MM.1S (cell line): ENCODE measurements around the gene C9orf153.

ENCODE experiments used
- DNase-seq: peaks from one replicate; pipeline ENCODE4 v3.0.0-alpha.2; 2015
- H2AFZ ChIP-seq: fragments of 300-600 bp; sonication (generic); 2 replicates; pipeline ENCODE4 v1.6.0; 2016; ENCODE audit warnings: antibody characterized with exemption, low read length
- H3F3A ChIP-seq: fragments of 300-600 bp; sonication (generic); 2 replicates; pipeline ENCODE4 v1.6.1; 2016; ENCODE audit warnings: mild to moderate bottlenecking, antibody characterized with exemption, low read length, moderate library complexity, mixed read lengths; ENCODE audit not compliant: insufficient read depth
- H3K27ac ChIP-seq: fragments of 300-600 bp; sonication (generic); 2 replicates; pipeline ENCODE4 v1.5.1; 2016; ENCODE audit warnings: mild to moderate bottlenecking, low read length
- H3K27me3 ChIP-seq: fragments of 300-600 bp; sonication (generic); replicated peaks from 2 replicates; pipeline ENCODE4 v1.6.0; 2016; ENCODE audit warnings: low read length; ENCODE audit not compliant: insufficient read depth
- H3K36me3 ChIP-seq: fragments of 300-600 bp; sonication (generic); replicated peaks from 2 replicates; pipeline ENCODE4 v1.6.1; 2016; ENCODE audit warnings: mild to moderate bottlenecking, low read length, mixed read lengths; ENCODE audit not compliant: insufficient read depth
- H3K4me1 ChIP-seq: fragments of 300-600 bp; sonication (generic); 2 replicates; pipeline ENCODE4 v1.6.1; 2016; ENCODE audit warnings: low read length, mixed read lengths
- H3K4me2 ChIP-seq: fragments of 300-600 bp; sonication (generic); 2 replicates; pipeline ENCODE4 v1.6.0; 2016; ENCODE audit warnings: low read depth, low read length
- H3K4me3 ChIP-seq: fragments of 300-600 bp; sonication (generic); 2 replicates; pipeline ENCODE4 v1.5.1; 2016; ENCODE audit warnings: low read length, mixed read lengths
- H3K79me2 ChIP-seq: fragments of 300-600 bp; sonication (generic); 2 replicates; pipeline ENCODE4 v1.6.1; 2016; ENCODE audit warnings: mixed run types, low read length, mixed read lengths
- H3K9ac ChIP-seq: fragments of 300-600 bp; sonication (generic); 2 replicates; pipeline ENCODE4 v1.6.1; 2016; ENCODE audit warnings: low read length, mixed read lengths
- H3K9me2 ChIP-seq: fragments of 300-600 bp; sonication (generic); replicated peaks from 2 replicates; pipeline ENCODE4 v1.6.1; 2016; ENCODE audit warnings: mild to moderate bottlenecking, low read length, mixed read lengths; ENCODE audit not compliant: insufficient read depth
- H3K9me3 ChIP-seq: fragments of 300-600 bp; sonication (generic); replicated peaks from 2 replicates; pipeline ENCODE4 v1.6.1; 2016; ENCODE audit warnings: mild to moderate bottlenecking, low read length, mixed read lengths; ENCODE audit not compliant: insufficient read depth
- H4K20me1 ChIP-seq: fragments of 300-600 bp; sonication (generic); 2 replicates; pipeline ENCODE4 v1.6.1; 2016; ENCODE audit warnings: mild to moderate bottlenecking, low read length, moderate library complexity, mixed read lengths; ENCODE audit not compliant: insufficient read depth
- CTCF ChIP-seq: fragments of 300-600 bp; sonication (generic); IDR thresholded peaks from 2 replicates; pipeline ENCODE4 v1.5.1; 2016; ENCODE audit warnings: antibody characterized with exemption, low read length, mixed read lengths
- EZH2 ChIP-seq: fragments of 300-600 bp; sonication (generic); optimal IDR thresholded peaks from 2 replicates; pipeline ENCODE3; 2017; ENCODE audit warnings: low read depth, mild to moderate bottlenecking, antibody characterized with exemption, low read length, mixed read lengths
- EZH2phosphoT487 ChIP-seq: fragments of 300-600 bp; sonication (generic); IDR thresholded peaks from 2 replicates; pipeline ENCODE4 v1.6.1; 2018; ENCODE audit warnings: antibody characterized with exemption, low read length

Gene C9orf153

DNA sequence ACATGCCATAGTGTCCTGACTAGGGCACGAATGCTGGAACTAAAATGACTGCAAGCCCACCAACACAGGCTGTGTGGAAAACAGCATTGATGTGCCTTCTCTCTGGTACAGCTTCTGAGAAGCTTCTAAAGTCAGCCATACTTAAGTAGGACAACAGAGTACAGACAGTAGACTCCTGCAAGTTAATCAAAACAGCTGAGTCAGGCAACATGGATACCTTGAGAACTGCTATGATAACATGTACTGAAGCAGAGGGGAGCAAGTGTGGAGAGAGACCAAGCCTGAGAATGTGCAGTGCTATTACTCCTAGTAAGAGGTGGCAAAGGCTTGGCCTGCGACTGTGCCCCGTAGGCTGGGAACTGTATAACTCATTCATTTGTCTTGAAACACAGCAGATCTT is 20.4 kb upstream of the C9orf153 start:
- no peak for DNase-seq
- Histone ChIP-seq H3K4me3 (no peak overlapping the region), H4K20me1 (peaks cover 3% of the 10 kb centered on the region; the same call in 1 of the 2 replicates), H3K9me2 (no peaks in the 10 kb centered on the region), H3K79me2 (peaks cover 70% of the 10 kb centered on the region), H3K36me3 (no peaks in the 10 kb centered on the region), H3F3A (peaks cover 9% of the 10 kb centered on the region), H2AFZ (no peak overlapping the region), H3K27me3 (no peaks in the 10 kb centered on the region), H3K9ac (no peak overlapping the region), H3K4me1 (peaks cover 12% of the 10 kb centered on the region), H3K4me2 (no peak overlapping the region), H3K9me3 (no peaks in the 10 kb centered on the region), H3K27ac (no peak overlapping the region)
- TF ChIP-seq CTCF (no peak), EZH2 (no peak), EZH2phosphoT487 (no peak)

- H3F3A ChIP-seq = no peaks in the 10 kb centered on the region
- H3K79me2 ChIP-seq = peaks cover 93% of the 10 kb centered on the region
- peaks cover 3% of the 10 kb centered on the region; the same call in 1 of the 2 replicates for H3K36me3 ChIP-seq
- H3K4me1 ChIP-seq = peaks cover 7% of the 10 kb centered on the region; the same call in 1 of the 2 replicates
- H3K9me3 ChIP-seq = no peaks in the 10 kb centered on the region
- H3K27ac ChIP-seq = no peak overlapping the region
- H3K9me2 ChIP-seq = no peaks in the 10 kb centered on the region
- H2AFZ ChIP-seq = no peak overlapping the region
- no peak overlapping the region for H3K4me2 ChIP-seq
- H3K27me3 ChIP-seq = no peaks in the 10 kb centered on the region
- DNase-seq = no peak
- H3K4me3 ChIP-seq = no peak overlapping the region
- no peak overlapping the region for H3K9ac ChIP-seq
- no peak for TF ChIP-seq EZH2
- no peak for TF ChIP-seq EZH2phosphoT487
- no peak for TF ChIP-seq CTCF
- H4K20me1 ChIP-seq = peaks cover 3% of the 10 kb centered on the region; the same call in 1 of the 2 replicates
Observed at GRCh38 chr9:86277072-86277471, 17.6 kb upstream of the C9orf153 start.

- no peak for DNase-seq
- no peaks in the 10 kb centered on the region for H3K9me2 ChIP-seq
- no peak for TF ChIP-seq CTCF
- TF ChIP-seq EZH2phosphoT487 = no peak
- no peak for TF ChIP-seq EZH2
- H3K27me3 ChIP-seq = no peaks in the 10 kb centered on the region
- H3K79me2 ChIP-seq = peaks cover 89% of the 10 kb centered on the region
- H3K27ac ChIP-seq = no peak overlapping the region
- peaks cover 4% of the 10 kb centered on the region; the same call in 1 of the 2 replicates for H3K4me1 ChIP-seq
- peaks cover 3% of the 10 kb centered on the region; the same call in 1 of the 2 replicates for H4K20me1 ChIP-seq
- H3K9ac ChIP-seq = no peak overlapping the region
- no peak overlapping the region for H3K4me2 ChIP-seq
- H2AFZ ChIP-seq = no peak overlapping the region
- no peaks in the 10 kb centered on the region for H3K9me3 ChIP-seq
- H3F3A ChIP-seq = no peaks in the 10 kb centered on the region
- H3K36me3 ChIP-seq = peaks cover 14% of the 10 kb centered on the region
- no peak overlapping the region for H3K4me3 ChIP-seq
Observed at GRCh38 chr9:86275962-86276361, 16.5 kb upstream of the C9orf153 start.
